ENCODE measurements around the gene GLT8D2.

DNA sequence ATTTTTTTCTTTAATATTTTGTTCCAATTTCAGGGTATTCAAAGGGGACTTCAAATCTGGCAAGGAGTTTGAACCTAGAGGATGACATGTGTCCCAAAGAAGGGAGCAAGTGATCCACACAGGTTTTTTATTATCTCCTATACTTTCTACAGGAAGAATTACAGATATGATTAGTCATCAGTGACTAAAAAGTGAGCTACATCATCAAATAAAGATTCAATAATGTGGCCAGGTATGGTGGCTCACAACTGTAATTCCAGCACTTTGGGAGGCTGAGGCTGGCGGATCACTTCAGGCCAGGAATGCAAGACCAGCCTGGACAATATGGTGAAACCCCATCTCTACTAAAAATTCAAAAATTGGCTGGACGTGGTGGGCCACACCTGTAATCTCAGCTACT is 24.2 kb downstream of the GLT8D2 start:
- TF ChIP-seq, protein P1, sequence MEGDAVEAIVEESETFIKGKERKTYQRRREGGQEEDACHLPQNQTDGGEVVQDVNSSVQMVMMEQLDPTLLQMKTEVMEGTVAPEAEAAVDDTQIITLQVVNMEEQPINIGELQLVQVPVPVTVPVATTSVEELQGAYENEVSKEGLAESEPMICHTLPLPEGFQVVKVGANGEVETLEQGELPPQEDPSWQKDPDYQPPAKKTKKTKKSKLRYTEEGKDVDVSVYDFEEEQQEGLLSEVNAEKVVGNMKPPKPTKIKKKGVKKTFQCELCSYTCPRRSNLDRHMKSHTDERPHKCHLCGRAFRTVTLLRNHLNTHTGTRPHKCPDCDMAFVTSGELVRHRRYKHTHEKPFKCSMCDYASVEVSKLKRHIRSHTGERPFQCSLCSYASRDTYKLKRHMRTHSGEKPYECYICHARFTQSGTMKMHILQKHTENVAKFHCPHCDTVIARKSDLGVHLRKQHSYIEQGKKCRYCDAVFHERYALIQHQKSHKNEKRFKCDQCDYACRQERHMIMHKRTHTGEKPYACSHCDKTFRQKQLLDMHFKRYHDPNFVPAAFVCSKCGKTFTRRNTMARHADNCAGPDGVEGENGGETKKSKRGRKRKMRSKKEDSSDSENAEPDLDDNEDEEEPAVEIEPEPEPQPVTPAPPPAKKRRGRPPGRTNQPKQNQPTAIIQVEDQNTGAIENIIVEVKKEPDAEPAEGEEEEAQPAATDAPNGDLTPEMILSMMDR (IDR thresholded peaks at IDR 0.05) = no peak
- no peak for TF ChIP-seq EZH2 (IDR thresholded peaks at IDR 0.05; ENCODE audit: borderline replicate concordance, insufficient read depth, low read depth, low read length, poor library complexity, severe bottlenecking)

All from B cell (primary cell).